ENCODE results near the gene TBC1D24.

GRCh38 chr16:2493605-2494004, 18.7 kb downstream of the TBC1D24 start:
- TF ChIP-seq, protein P1, sequence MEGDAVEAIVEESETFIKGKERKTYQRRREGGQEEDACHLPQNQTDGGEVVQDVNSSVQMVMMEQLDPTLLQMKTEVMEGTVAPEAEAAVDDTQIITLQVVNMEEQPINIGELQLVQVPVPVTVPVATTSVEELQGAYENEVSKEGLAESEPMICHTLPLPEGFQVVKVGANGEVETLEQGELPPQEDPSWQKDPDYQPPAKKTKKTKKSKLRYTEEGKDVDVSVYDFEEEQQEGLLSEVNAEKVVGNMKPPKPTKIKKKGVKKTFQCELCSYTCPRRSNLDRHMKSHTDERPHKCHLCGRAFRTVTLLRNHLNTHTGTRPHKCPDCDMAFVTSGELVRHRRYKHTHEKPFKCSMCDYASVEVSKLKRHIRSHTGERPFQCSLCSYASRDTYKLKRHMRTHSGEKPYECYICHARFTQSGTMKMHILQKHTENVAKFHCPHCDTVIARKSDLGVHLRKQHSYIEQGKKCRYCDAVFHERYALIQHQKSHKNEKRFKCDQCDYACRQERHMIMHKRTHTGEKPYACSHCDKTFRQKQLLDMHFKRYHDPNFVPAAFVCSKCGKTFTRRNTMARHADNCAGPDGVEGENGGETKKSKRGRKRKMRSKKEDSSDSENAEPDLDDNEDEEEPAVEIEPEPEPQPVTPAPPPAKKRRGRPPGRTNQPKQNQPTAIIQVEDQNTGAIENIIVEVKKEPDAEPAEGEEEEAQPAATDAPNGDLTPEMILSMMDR (IDR thresholded peaks at IDR 0.05 in 4 of 5, conservative IDR thresholded peaks at IDR 0.05 in 1 of 5): no peak
- no peak for TF ChIP-seq POLR2A (IDR thresholded peaks at IDR 0.05)
